ENCODE results near the gene UNC5C. TPM values are rescaled to one million over a fixed set of nuclear protein-coding genes. Genes with fewer than 3 reads are reported as not detected.

Gene UNC5C
- total RNA-seq, 1 experiment from 2014 or later = 0.11 TPM

DNA sequence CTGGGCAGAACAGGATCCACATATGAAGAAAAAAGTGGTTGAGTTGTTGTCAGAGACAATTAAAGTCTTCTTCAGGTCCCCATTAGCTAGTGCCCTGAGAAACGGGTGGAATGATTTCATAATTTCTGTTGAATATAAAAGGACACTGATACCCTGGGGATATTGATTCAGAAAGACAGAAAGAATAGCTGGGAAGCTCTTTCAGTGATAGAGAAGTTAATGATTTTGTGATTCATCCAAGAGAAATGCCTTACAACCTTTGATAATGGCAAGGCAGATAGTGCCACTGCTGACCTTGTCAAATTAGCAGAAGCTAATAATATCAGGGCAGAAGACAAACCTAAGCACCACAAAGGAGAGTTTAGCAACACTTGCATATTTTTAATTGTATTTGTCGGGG lies 37.9 kb downstream of the UNC5C start:
- Histone ChIP-seq H3K9me3 (ENCODE audit: low read depth, low read length, poor library complexity, severe bottlenecking) (no peaks in the 10 kb centered on the region), H3K27ac (ENCODE audit: low read depth, low read length, poor library complexity, severe bottlenecking) (no peak overlapping the region)
- DNase-seq (ENCODE audit: low spot score) = no peak

DNA sequence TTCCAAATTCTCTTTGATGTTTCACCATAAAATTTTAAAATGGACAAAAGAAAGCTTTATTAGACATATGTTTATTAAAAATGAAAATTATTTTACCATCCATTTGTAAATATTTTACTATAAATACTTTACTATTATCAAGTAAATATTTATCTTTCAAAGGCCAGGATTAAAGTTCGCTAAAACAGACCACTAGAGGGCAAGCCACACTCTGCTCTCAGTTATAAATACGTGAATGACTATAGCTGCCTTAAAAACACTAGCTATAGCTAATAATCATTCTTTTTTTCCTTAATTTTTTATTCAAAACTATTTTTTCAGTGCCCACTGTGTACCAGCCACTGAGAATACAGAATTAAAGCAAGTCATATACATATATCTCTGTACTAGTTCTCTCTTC lies 38.6 kb downstream of the UNC5C start:
- Histone ChIP-seq H3K27ac (ENCODE audit: low read depth, low read length, poor library complexity, severe bottlenecking) (no peak overlapping the region), H3K4me1 (ENCODE audit: insufficient read depth, low read length, poor library complexity, severe bottlenecking) (no peaks in the 10 kb centered on the region), H3K27me3 (replicated peaks; ENCODE audit: insufficient read depth, low read depth, low read length, poor library complexity) (no peaks in the 10 kb centered on the region), H3K9me3 (ENCODE audit: low read depth, low read length, poor library complexity, severe bottlenecking) (no peaks in the 10 kb centered on the region), H3K4me3 (ENCODE audit: low read depth, low read length, poor library complexity, severe bottlenecking) (no peak overlapping the region), H3K36me3 (ENCODE audit: insufficient read depth, low read length, poor library complexity, severe bottlenecking) (no peaks in the 10 kb centered on the region)
- CTCF ChIA-PET = no interaction called here
- peak; percentile 17 for DNase-seq (ENCODE audit: low spot score)
- intact Hi-C loops (cut with micrococcal nuclease; ENCODE audit: unreplicated experiment) = no loop called here
- no TSS peak for BruUV-seq (replicated peaks)
- TF ChIP-seq, protein P1, sequence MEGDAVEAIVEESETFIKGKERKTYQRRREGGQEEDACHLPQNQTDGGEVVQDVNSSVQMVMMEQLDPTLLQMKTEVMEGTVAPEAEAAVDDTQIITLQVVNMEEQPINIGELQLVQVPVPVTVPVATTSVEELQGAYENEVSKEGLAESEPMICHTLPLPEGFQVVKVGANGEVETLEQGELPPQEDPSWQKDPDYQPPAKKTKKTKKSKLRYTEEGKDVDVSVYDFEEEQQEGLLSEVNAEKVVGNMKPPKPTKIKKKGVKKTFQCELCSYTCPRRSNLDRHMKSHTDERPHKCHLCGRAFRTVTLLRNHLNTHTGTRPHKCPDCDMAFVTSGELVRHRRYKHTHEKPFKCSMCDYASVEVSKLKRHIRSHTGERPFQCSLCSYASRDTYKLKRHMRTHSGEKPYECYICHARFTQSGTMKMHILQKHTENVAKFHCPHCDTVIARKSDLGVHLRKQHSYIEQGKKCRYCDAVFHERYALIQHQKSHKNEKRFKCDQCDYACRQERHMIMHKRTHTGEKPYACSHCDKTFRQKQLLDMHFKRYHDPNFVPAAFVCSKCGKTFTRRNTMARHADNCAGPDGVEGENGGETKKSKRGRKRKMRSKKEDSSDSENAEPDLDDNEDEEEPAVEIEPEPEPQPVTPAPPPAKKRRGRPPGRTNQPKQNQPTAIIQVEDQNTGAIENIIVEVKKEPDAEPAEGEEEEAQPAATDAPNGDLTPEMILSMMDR (conservative IDR thresholded peaks at IDR 0.05; ENCODE audit: low read depth, low read length) = peak; percentile 54
- no peak for TF ChIP-seq EZH2 (IDR thresholded peaks at IDR 0.05; ENCODE audit: borderline replicate concordance, low read depth, low read length, poor library complexity, severe bottlenecking)
- POLR2A ChIA-PET (ENCODE audit: low non-redundant PET) = no interaction called here

More for the DNA sequence above, 37.9 kb downstream of the UNC5C start:
- ChIA-PET POLR2A (ENCODE audit: low non-redundant PET) (no interaction called here), CTCF (no interaction called here)
- no peaks in the 10 kb centered on the region for H3K36me3 ChIP-seq (ENCODE audit: insufficient read depth, low read length, poor library complexity, severe bottlenecking)
- no peaks in the 10 kb centered on the region for H3K4me1 ChIP-seq (ENCODE audit: insufficient read depth, low read length, poor library complexity, severe bottlenecking)
- intact Hi-C loops (cut with micrococcal nuclease; ENCODE audit: unreplicated experiment) = no loop called here
- H3K27me3 ChIP-seq (replicated peaks; ENCODE audit: insufficient read depth, low read depth, low read length, poor library complexity) = no peaks in the 10 kb centered on the region
- TF ChIP-seq, protein P1 (conservative IDR thresholded peaks at IDR 0.05; ENCODE audit: low read depth, low read length) = no peak
- TF ChIP-seq EZH2 (IDR thresholded peaks at IDR 0.05; ENCODE audit: borderline replicate concordance, low read depth, low read length, poor library complexity, severe bottlenecking) = no peak
- no TSS peak for BruUV-seq (replicated peaks)
- no peak overlapping the region for H3K4me3 ChIP-seq (ENCODE audit: low read depth, low read length, poor library complexity, severe bottlenecking)

DNA sequence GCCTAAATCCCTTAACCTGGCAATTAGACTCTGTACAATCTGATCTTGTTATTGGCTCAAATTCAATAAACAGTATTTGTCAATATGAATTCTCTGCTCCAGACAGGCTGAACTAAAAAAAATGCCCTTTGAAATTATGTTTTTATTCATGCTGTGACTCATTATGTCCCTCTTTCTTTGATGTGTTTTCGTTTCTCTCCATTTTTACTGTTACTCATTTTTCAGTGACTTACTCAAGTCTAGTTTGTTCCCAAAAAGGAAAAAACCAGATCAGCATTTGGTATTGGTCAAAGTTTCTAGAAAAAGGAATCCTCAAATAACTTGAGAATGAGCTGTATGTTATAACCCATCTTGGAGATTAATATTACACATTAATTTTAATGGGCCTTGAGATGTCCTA lies 40.4 kb downstream of the UNC5C start:
- DNase-seq (ENCODE audit: low spot score) = no peak
- Histone ChIP-seq H3K4me3 (ENCODE audit: low read depth, low read length, poor library complexity, severe bottlenecking) (no peak overlapping the region), H3K27ac (ENCODE audit: low read depth, low read length, poor library complexity, severe bottlenecking) (no peak overlapping the region), H3K27me3 (replicated peaks; ENCODE audit: insufficient read depth, low read depth, low read length, poor library complexity) (no peaks in the 10 kb centered on the region), H3K36me3 (ENCODE audit: insufficient read depth, low read length, poor library complexity, severe bottlenecking) (no peaks in the 10 kb centered on the region), H3K4me1 (ENCODE audit: insufficient read depth, low read length, poor library complexity, severe bottlenecking) (no peaks in the 10 kb centered on the region), H3K9me3 (ENCODE audit: low read depth, low read length, poor library complexity, severe bottlenecking) (no peaks in the 10 kb centered on the region)
- ChIA-PET CTCF (no interaction called here), POLR2A (ENCODE audit: low non-redundant PET) (no interaction called here)
- intact Hi-C loops (cut with micrococcal nuclease; ENCODE audit: unreplicated experiment) = no loop called here
- BruUV-seq (replicated peaks) = no TSS peak
- TF ChIP-seq, protein P1 (conservative IDR thresholded peaks at IDR 0.05; ENCODE audit: low read depth, low read length) = no peak
- TF ChIP-seq EZH2 (IDR thresholded peaks at IDR 0.05; ENCODE audit: borderline replicate concordance, low read depth, low read length, poor library complexity, severe bottlenecking) = no peak
